Fibroblast of skin of abdomen (primary cell): ENCODE results near the gene GGT6.

Source experiments
- DNase-seq: peaks from one replicate; pipeline ENCODE4 v3.0.0-alpha.2; 2013

GGT6 gene

GRCh38 chr17:4573669-4574068 lies 13.3 kb upstream of the GGT6 start:
- DNase-seq: no peak

- no peak for DNase-seq
Observed at GRCh38 chr17:4573115-4573514, 12.7 kb upstream of the GGT6 start.

- no peak for DNase-seq
Observed at GRCh38 chr17:4572131-4572530, 11.8 kb upstream of the GGT6 start.

- no peak for DNase-seq
Observed at GRCh38 chr17:4569591-4569990, 9.2 kb upstream of the GGT6 start.

- DNase-seq: peak; percentile 39
Observed at GRCh38 chr17:4566785-4567184, 6.4 kb upstream of the GGT6 start.

- DNase-seq: peak; percentile 68
Observed at GRCh38 chr17:4565209-4566141, 5.1 kb upstream of the GGT6 start.

GRCh38 chr17:4562015-4562969 lies 1.9 kb upstream of the GGT6 start:
- DNase-seq: no peak

GRCh38 chr17:4560837-4561256 lies 470 bp upstream of the GGT6 start:
- DNase-seq: no peak

GRCh38 chr17:4559966-4560365 lies 411 bp downstream of the GGT6 start:
- no peak for DNase-seq

GRCh38 chr17:4559139-4559791 lies 1.1 kb downstream of the GGT6 start:
- DNase-seq: no peak

GRCh38 chr17:4558347-4558971 lies 1.9 kb downstream of the GGT6 start:
- DNase-seq: no peak

GRCh38 chr17:4557626-4558346 lies 2.6 kb downstream of the GGT6 start:
- DNase-seq: no peak

- DNase-seq: no peak
Observed at GRCh38 chr17:4556996-4557395, 3.4 kb downstream of the GGT6 start.

GRCh38 chr17:4555873-4556759 lies 4.3 kb downstream of the GGT6 start:
- no peak for DNase-seq

GRCh38 chr17:4554997-4555799 lies 5.2 kb downstream of the GGT6 start, which contains the start of gene MYBBP1A:
MYBBP1A (minus strand) TSS chr17:4555384; CDS start chr17:4555324, 60 bp downstream.
- DNase-seq: peak; percentile 95

- DNase-seq: no peak
Observed at GRCh38 chr17:4554441-4554996, 5.9 kb downstream of the GGT6 start.

GRCh38 chr17:4553669-4554068 lies 6.7 kb downstream of the GGT6 start:
- DNase-seq: no peak

- DNase-seq: no peak
Observed at GRCh38 chr17:4551796-4552525, 8.4 kb downstream of the GGT6 start.
